GM19463 (cell line): Measurements from ENCODE around the gene NRXN2.

Experiments
- ATAC-seq: cut with Tn5 transposase; IDR thresholded peaks from one replicate; pipeline ENCODE4 v1.9.1; 2021; ENCODE audit warnings: mild to moderate bottlenecking, moderate library complexity; ENCODE audit not compliant: unreplicated experiment

The NRXN2 gene

GRCh38 chr11:64744544-64745188 is 21.7 kb upstream of the NRXN2 start:
- ATAC-seq, result no peak

- ATAC-seq, result no peak
Observed at GRCh38 chr11:64743591-64744543, 20.9 kb upstream of the NRXN2 start, which contains the start of gene RASGRP2. Gene RASGRP2 (minus strand): TSS chr11:64744142. CDS start chr11:64742866, 1,276 bp downstream.

DNA sequence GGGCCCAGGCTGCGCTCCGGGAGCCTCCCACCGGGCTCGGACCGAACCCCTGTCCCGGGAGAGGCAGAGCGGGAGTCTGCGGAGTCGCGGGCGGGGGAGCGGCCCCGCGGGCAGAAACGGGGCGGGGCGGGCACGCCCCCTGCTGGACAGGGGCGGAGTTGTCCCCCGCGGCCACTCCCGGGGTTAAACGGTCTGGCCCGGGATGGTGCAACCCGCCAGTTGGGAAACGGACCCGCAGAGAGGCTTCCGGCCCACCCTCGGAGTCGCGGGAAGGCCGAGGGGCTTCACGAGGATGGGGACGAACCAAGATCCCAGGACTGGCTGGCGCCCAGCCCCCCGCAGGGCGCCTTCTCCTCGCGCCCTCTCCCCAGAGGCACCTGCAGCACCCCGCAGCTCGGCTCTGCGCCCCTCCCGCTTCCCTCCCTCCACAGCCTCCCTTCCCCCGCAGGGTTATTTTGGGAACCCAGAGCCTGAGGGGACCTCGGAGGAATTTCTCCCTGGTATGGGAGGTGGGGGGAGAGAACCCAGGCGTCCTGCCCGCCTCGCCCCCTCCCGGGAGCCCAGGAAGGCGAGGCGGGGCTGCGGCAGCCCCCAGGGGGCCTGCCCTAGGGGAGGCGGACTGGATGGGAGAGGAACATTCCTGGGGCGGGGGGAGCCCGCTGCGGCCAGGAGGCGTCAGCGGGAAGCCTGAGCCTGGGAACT is 20.0 kb upstream of the NRXN2 start:
- no peak for ATAC-seq

- no peak for ATAC-seq
Observed at GRCh38 chr11:64742087-64742888, 19.3 kb upstream of the NRXN2 start.

DNA sequence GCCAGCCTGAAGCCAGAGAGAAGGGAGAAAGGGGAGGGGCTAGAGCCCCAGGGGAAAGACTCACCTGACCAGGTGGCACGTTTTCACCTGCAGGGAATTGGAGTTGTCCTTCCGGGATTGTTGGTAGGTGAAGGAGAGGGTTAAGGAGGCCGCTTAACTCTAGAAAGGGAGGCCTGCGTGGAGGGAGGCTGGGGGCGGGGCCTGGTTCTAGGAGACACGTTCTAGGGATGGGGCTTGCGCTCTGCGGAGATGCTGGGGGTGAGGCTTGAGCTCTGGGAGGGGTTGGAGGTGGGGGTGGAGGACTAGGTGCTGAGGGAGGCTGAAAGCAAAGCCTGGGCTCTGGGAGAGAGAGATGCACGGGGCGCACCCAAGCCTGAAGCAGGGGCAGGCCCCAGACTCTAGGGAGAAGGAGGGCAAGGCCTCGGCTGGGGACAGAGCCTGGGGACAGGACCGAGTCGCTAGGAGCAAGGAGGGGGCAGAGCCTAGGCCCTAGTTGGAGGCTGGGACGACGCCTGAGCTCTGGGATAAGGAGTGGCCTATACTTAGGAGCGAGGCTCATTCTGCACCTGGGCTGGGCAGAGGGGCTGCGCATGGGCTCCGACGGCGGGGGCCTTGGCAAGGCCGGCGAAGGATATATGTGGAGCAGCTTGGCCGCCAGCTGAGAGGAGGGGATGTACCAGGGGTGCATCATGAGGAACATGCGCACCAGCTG is 18.5 kb upstream of the NRXN2 start:
- no peak for ATAC-seq

- no peak for ATAC-seq
Observed at GRCh38 chr11:64739871-64740270, 16.9 kb upstream of the NRXN2 start.

DNA sequence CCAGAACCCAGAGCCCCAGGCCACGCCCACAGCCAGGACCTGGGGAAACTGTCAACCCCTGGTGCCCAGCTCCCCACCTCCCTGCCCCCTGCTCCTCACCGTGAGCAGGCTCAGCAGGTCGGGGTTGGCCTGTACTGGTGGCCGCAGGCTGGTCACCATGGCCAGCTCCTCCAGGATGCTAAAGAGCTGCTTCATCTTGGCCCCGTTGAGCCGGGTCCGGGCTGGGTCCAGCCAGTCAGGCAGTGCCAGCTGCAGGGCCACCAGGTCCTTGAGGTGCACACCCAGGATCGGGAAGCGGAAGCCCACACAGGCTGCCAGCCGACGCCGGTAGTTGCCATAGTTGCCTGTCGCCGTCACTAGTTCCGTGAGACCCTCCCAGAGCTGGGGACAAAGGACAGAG is 13.7 kb upstream of the NRXN2 start:
- no peak for ATAC-seq

GRCh38 chr11:64735725-64736259 is 12.8 kb upstream of the NRXN2 start:
- ATAC-seq, result no peak

- ATAC-seq, result no peak
Observed at GRCh38 chr11:64734811-64735724, 12.1 kb upstream of the NRXN2 start.

GRCh38 chr11:64731601-64732000 is 8.6 kb upstream of the NRXN2 start:
- no peak for ATAC-seq

- ATAC-seq, result no peak
Observed at GRCh38 chr11:64729851-64730382, 6.9 kb upstream of the NRXN2 start.

DNA sequence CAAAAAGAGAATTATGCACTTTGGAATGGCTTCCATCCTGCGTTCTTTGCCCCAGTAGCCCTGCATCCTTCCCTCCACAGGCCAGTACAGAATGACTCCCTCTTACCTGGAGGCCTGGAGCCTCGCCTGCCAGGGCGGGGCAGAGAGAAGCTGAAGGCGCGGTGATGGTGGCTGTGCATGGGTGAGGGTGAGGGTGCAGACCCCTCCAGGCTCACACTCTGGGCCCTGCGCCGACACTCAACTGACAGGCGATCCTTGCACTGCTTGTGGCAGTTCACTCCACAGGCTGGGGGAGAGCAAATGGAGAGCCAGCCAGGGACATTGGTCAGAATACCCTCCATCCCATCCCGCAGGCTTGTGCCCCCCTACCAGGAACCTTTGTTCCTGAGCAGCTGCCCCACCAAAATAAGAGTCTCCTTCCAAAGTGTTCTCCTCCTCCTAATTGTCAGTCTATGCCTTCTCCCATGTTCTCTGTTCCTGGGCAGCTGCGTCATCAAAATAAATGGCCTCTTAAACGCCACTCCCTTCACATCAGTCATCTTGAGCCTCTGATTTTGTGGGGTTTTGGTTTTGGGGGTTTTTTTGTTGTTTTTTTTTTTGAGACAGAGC is 5.9 kb upstream of the NRXN2 start:
- no peak for ATAC-seq

DNA sequence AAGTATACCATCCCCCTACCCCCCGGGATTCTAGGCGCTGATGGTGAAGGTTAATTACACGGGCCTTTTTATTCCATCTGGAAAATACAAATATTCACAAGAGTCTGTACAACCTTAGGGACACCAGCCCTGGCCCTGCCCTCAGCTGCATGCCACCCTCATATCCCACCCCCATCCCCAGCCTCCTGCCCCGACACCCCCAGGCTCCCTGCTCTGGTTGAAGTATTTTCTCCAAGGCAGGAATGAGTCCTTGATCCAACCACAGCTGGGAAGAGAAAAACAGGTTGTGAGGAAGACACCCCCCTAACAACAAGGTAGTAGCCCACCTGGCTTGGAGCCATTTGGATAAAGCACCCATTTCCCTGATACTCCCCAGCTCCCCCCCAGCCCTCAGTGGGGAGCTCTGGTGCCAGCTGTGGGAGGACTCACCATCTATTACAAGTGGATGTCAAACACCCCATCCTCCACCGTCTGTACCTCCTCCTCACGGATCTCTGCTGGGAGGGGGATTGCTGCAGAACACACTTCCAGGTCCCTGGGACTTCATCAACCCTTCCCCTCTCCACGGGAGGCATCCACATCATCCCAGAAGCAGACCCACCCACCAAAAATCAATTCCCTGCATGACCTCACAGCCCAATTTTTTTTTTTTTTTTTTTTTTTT is 4.0 kb upstream of the NRXN2 start:
- ATAC-seq, result no peak

GRCh38 chr11:64726211-64726641 is 3.2 kb upstream of the NRXN2 start:
- no peak for ATAC-seq

- ATAC-seq, result no peak
Observed at GRCh38 chr11:64724863-64725532, 2.0 kb upstream of the NRXN2 start.

GRCh38 chr11:64723907-64724862 is 1.2 kb upstream of the NRXN2 start:
- ATAC-seq, result peak; percentile 8
